Cardiac muscle cell (in vitro differentiated cells and primary cell): Measurements from ENCODE around the gene SMC6. TPM values are rescaled to one million over a fixed set of nuclear protein-coding genes. Genes with fewer than 3 reads are reported as not detected.

Experiments used
- DNase-seq, 2 donors: peaks; one replicate each; pipeline versions ENCODE4 v3.0.0 to v3.0.0-alpha.2; 2010 to 2017; ENCODE audit warnings: low read depth in 1 of 2, low spot score in 1 of 2
- H3K27ac ChIP-seq: fragments of 200-600 bp; sonication (generic); 2 replicates; pipeline ENCODE4 v1.5.1; 2016
- H3K27me3 ChIP-seq: fragments of 200-600 bp; sonication (generic); 2 replicates; pipeline ENCODE4 v1.6.0; 2016; ENCODE audit warnings: control low read depth
- H3K36me3 ChIP-seq: fragments of 200-600 bp; sonication (generic); 2 replicates; pipeline ENCODE4 v1.5.1; 2016; ENCODE audit warnings: control low read depth
- H3K4me1 ChIP-seq: fragments of 200-600 bp; sonication (generic); 2 replicates; pipeline ENCODE4 v1.8.1; 2017; ENCODE audit warnings: low read depth, mild to moderate bottlenecking, mixed run types
- H3K4me3 ChIP-seq: fragments of 200-600 bp; sonication (generic); 2 replicates; pipeline ENCODE4 v1.5.1; 2016; ENCODE audit warnings: mild to moderate bottlenecking
- H3K9me3 ChIP-seq: fragments of 200-600 bp; sonication (generic); 2 replicates; pipeline ENCODE4 v1.5.1; 2017; ENCODE audit warnings: low read depth, mild to moderate bottlenecking, control low read depth
- CTCF ChIP-seq: IDR thresholded peaks from 2 replicates; pipeline ENCODE4 v1.5.1; 2012; ENCODE audit warnings: low read depth, mild to moderate bottlenecking, low read length
- polyA plus RNA-seq: library from polyadenylated mRNA; unstranded; fragments of >200 nt; fragmentation: Nextera tagmentation; extraction: Ambion mirVana; gene quantifications from 2 replicates; pipeline ENCODE4 v1.2.1, GENCODE V29; 2016
- total RNA-seq: library from RNA; depleted of rRNA; stranded (reverse); fragments of >200 nt; gene quantifications from 2 replicates; pipeline ENCODE4 v1.2.3, GENCODE V29; 2016

Gene SMC6
- total and polyA plus RNA-seq, 2 experiments from 2014 or later = 13.1 to 19.2 TPM

- Histone ChIP-seq H3K27me3 (no peaks in the 10 kb centered on the region), H3K9me3 (no peaks in the 10 kb centered on the region), H3K4me1 (no peaks in the 10 kb centered on the region), H3K36me3 (peaks cover 37% of the 10 kb centered on the region), H3K27ac (no peak overlapping the region), H3K4me3 (no peak overlapping the region)
- no peak for TF ChIP-seq CTCF
- DNase-seq = peak in 1 of 2 donors; percentile 29
Measured at GRCh38 chr2:17706845-17707244, 46.8 kb downstream of the SMC6 start.

GRCh38 chr2:17690776-17691175, 62.8 kb downstream of the SMC6 start:
- no peaks in the 10 kb centered on the region for H3K9me3 ChIP-seq
- H3K27me3 ChIP-seq = no peaks in the 10 kb centered on the region
- DNase-seq = no peak
- no peaks in the 10 kb centered on the region for H3K4me1 ChIP-seq
- H3K36me3 ChIP-seq = peaks cover 38% of the 10 kb centered on the region
- H3K27ac ChIP-seq = no peak overlapping the region
- no peak overlapping the region for H3K4me3 ChIP-seq
- TF ChIP-seq CTCF = no peak

- no peak overlapping the region for H3K27ac ChIP-seq
- DNase-seq = no peak
- TF ChIP-seq CTCF = no peak
- peaks cover 25% of the 10 kb centered on the region for H3K36me3 ChIP-seq
- no peaks in the 10 kb centered on the region for H3K4me1 ChIP-seq
- no peaks in the 10 kb centered on the region for H3K9me3 ChIP-seq
- no peak overlapping the region for H3K4me3 ChIP-seq
- no peaks in the 10 kb centered on the region for H3K27me3 ChIP-seq
Measured at GRCh38 chr2:17689010-17689409, 64.6 kb downstream of the SMC6 start.

- peaks cover 25% of the 10 kb centered on the region for H3K36me3 ChIP-seq
- H3K4me1 ChIP-seq = no peaks in the 10 kb centered on the region
- no peaks in the 10 kb centered on the region for H3K9me3 ChIP-seq
- no peaks in the 10 kb centered on the region for H3K27me3 ChIP-seq
- no peak overlapping the region for H3K4me3 ChIP-seq
- H3K27ac ChIP-seq = no peak overlapping the region
- DNase-seq = no peak
- no peak for TF ChIP-seq CTCF
Measured at GRCh38 chr2:17688600-17688999, 65.0 kb downstream of the SMC6 start.

GRCh38 chr2:17683981-17684380, 69.6 kb downstream of the SMC6 start:
- Histone ChIP-seq H3K9me3 (no peaks in the 10 kb centered on the region), H3K27ac (no peak overlapping the region), H3K4me3 (no peak overlapping the region), H3K36me3 (peaks cover 16% of the 10 kb centered on the region), H3K27me3 (no peaks in the 10 kb centered on the region), H3K4me1 (peaks cover 12% of the 10 kb centered on the region)
- no peak for DNase-seq
- TF ChIP-seq CTCF = no peak
